GM19395 (cell line): ENCODE measurements around the gene KIF19.

Experiments
- ATAC-seq: cut with Tn5 transposase; IDR thresholded peaks from one replicate; pipeline ENCODE4 v1.9.1; 2021; ENCODE audit warnings: mild to moderate bottlenecking, moderate library complexity; ENCODE audit not compliant: unreplicated experiment

Gene KIF19

DNA sequence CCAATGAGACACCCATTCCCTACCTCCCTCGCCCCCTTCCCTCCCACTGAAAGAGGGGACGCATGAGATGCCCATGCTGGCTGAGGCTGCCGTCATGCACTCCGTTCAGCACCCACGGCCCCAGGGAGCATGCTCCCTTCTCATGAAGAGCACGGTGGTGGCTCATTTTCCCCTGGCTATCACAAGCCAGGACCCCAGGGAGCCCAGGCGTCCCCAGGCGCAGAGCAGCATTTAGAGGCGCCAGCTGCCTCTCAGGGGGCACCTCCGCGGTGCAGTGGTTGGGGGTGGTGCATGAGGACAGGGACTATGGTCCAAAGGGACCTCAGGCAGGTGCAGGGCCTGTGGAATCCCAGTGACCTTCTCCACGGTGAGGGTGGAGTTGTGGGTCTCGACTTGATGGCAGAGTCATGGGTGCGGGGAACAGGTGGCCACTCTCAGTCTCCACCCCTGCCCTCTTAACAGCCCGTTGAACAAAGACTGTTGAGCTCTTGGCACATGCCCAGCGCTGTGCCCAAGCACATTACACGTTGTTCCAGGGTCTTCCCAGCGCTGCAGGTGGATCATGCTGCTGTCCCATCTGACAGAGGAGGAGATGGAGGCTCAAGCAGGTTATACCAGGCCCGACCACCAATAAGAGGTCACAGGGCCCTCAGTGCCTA, 13.6 kb downstream of the KIF19 start:
- no peak for ATAC-seq

DNA sequence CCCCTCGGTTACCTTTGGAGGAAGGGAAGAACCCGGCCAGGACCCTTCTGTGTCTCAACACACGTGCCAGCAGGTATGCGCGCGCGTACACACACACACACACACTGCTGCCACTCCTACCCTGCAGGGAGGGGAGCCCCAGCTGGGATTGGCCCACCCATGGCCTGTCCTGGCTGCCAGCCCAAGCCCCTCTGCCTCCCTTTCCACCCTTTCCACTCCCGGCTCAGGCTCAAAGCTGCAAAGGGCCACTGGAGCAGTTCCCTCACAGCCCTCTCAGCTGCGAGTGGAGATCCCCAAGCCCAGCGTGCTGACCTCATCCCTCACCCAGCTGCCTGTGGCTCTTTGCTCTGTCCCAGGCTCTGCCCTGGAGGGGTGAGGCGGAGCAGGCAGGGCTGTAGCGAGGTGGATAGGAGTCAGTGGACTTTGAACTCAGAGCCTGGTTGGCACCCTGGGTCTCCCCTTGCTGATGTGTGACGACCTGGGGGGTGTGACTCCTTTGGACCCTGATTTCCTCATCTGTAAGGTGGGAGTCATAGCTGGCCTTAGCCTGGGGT, 14.5 kb downstream of the KIF19 start:
- no peak for ATAC-seq

- no peak for ATAC-seq
These were observed 16.2 kb downstream of the KIF19 start for GRCh38 chr17:74342224-74342623.

DNA sequence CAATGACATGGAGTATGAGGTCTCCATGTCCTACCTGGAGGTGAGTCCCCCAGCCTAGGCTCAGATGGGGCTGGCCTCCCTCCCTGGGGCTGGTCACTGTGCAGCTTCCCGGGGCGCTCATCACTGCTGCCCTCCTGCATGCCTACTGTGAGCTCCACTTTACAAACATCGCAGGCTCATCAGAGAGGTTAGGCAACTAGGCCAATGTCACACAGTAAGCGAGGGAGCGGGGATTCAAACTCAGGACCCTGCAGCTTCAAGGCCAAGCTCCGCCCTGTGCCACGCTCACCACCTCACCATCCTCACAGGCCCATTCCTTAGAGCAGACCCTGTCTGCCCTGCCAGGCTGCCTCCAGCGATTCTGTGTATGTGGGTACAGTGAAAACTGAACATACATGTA, 17.1 kb downstream of the KIF19 start:
- no peak for ATAC-seq

GRCh38 chr17:74343526-74344284, 17.7 kb downstream of the KIF19 start:
- ATAC-seq, result no peak

GRCh38 chr17:74344658-74345057, 18.6 kb downstream of the KIF19 start:
- ATAC-seq, result no peak

DNA sequence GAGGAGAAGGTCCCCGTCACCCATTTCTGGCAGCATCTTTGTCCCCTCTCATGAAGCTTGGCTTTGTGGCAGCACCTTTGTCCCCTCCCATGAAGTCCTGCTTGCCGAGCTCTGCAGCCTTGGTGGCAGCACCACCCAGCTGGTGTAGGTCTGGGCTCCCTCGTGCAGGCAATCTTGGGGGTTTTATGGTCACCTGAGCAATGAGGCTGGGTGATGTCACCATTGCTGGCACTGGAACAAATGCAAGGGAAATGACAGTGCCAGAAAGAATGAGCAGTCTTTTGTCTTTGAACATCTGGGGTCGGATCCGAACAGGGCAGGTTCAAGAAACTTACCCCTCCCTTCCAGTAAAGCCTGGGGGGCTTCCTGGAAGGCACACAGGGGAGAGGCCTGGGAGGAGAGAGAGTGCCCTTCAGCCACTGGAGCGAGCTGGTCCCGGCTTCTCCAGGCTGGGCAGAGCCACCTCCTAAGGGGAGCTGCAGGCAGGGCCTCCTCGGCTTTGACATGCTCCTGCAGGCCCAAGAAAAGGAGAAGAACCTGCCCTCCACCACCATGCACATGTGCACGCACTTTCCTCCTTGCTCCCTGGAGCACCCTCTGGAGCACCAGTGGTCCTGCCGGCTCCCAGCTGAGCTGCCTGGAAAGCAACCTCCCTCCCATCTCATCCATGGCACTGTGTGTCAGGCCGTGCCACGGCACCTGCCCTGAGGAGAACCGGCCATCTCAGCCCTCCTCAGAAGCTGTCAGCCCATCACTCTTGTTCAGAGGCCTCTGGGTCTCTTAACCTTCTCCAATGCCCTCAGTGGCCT, 19.6 kb downstream of the KIF19 start:
- no peak for ATAC-seq

GRCh38 chr17:74347646-74348045, 21.6 kb downstream of the KIF19 start:
- no peak for ATAC-seq

DNA sequence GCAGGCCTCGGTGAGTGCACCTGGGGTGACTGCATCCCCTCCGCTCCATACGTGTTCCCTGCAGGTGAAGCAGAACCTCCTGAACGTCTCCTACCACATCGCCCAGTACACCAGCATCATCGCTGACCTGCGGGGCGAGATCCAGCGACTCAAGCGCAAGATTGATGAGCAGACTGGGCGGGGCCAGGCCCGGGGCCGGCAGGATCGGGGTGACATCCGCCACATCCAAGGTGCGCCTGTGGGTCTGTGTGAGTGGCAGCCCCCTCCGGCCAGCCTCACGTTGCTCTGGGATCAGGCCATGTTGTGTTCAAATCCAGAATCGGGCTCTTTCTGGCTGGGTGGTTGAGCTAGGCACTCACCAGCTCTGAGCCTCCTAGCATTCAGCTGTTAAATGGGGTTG, 23.1 kb downstream of the KIF19 start:
- ATAC-seq, result no peak

- no peak for ATAC-seq
These were observed 24.5 kb downstream of the KIF19 start for GRCh38 chr17:74350486-74350885.

GRCh38 chr17:74351552-74352210, 25.7 kb downstream of the KIF19 start:
- ATAC-seq, result no peak

GRCh38 chr17:74353446-74354060, 27.5 kb downstream of the KIF19 start:
- no peak for ATAC-seq

- no peak for ATAC-seq
These were observed 28.1 kb downstream of the KIF19 start for GRCh38 chr17:74354123-74354522.

GRCh38 chr17:74354561-74354960, 28.5 kb downstream of the KIF19 start:
- ATAC-seq, result no peak

DNA sequence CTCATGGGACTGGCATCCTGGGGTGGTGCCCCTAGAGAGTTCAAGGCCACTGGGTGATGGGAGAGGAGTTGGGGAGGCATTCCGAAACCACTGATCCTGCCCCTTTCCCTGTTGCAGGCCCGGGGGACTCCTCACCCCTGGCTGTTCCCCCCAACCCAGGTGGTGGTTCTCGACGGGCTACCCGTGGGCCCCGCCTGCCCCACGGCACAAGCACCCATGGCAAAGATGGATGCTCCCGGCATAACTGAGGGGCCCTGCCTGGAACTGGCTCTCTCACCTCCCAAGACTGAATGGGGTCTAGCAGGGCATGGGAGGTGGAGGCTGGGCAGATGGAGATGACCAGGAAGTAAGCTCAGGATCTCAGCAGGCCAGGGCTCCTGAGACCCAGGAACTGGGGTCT, 29.0 kb downstream of the KIF19 start:
- no peak for ATAC-seq

GRCh38 chr17:74356646-74357465, 30.8 kb downstream of the KIF19 start:
- no peak for ATAC-seq

DNA sequence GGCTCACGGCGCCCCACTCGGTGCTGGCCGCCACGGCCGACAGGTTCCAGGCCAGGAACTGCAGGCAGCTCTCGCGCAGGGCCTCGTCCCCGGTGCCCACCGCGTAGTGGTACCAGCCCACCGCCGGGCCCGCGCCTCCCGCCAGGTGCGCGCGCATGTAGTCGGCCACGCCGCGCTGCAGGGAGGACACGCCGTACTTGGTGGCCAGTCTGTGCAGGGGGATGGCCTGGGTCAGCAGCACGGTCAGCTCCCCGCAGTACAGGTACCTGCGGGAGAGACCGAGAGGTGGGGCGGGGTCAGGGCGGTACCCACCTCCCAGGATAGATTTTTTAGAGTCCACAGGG, 31.4 kb downstream of the KIF19 start:
- ATAC-seq, result no peak

- ATAC-seq, result no peak
These were observed 32.7 kb downstream of the KIF19 start for GRCh38 chr17:74358697-74359096.

- ATAC-seq, result no peak
These were observed 33.9 kb downstream of the KIF19 start for GRCh38 chr17:74359916-74360315.

DNA sequence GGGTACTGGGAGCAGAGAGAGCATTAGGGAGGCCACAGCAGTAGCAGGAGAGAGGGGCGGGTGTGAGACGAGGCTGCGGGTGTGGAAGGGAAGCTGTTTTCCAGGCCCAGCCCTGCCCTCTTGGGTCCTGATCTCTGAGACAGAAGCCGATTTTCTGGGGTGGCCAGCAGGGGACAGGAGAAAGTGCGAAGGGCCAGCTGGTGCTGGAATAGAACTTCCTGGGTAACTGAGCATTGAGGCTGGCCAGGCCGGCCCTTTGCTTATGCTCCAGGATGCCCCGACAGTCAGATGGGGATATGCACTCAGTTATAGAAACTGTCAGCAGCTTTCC, 34.8 kb downstream of the KIF19 start:
- no peak for ATAC-seq
